Keratinocyte (primary cell): Measurements from ENCODE around the gene BCL2L12. TPM values are rescaled to one million over a fixed set of nuclear protein-coding genes. Genes with fewer than 3 reads are reported as not detected.

Experiments used
- DNase-seq: peaks from one replicate; pipeline ENCODE4 v3.0.0-alpha.2; 2011; ENCODE audit warnings: low read depth, missing footprints, low spot score
- FAIRE-seq: peaks from 2 replicates; lab custom pipeline; 2011; peaks lifted over from hg19 to GRCh38; lab: Jason Lieb, UNC
- H2AFZ ChIP-seq: 2 replicates; pipeline ENCODE4 v1.6.0; 2012; ENCODE audit warnings: low read length, control low read depth, inconsistent platforms; ENCODE audit not compliant: control insufficient read depth
- H3K27ac ChIP-seq: 2 replicates; pipeline ENCODE4 v1.5.1; 2011; ENCODE audit warnings: low read length; ENCODE audit not compliant: control insufficient read depth, insufficient read depth
- H3K27me3 ChIP-seq: 3 replicates; pipeline ENCODE4 v1.6.0; 2011; ENCODE audit warnings: low read length; ENCODE audit not compliant: control insufficient read depth, insufficient read depth; ENCODE audit errors: extremely low read depth
- H3K36me3 ChIP-seq, 2 experiments: 2 replicates in 1 of 2; 3 replicates in 1 of 2; pipeline ENCODE4 v1.5.1; 2011; ENCODE audit warnings: low read length in 2 of 2, mild to moderate bottlenecking in 1 of 2; ENCODE audit not compliant: control insufficient read depth in 2 of 2, insufficient read depth in 2 of 2; ENCODE audit errors: extremely low read depth in 1 of 2
- H3K4me1 ChIP-seq: 3 replicates; pipeline ENCODE4 v1.5.1; 2011; ENCODE audit warnings: low read length; ENCODE audit not compliant: control insufficient read depth, insufficient read depth; ENCODE audit errors: extremely low read depth
- H3K4me2 ChIP-seq: 3 replicates; pipeline ENCODE4 v1.6.0; 2011; ENCODE audit warnings: low read depth, low read length; ENCODE audit not compliant: control insufficient read depth, insufficient read depth; ENCODE audit errors: extremely low read depth
- H3K4me3 ChIP-seq, 3 experiments: fragments of 200-600 bp in 1 of 3; sonication (generic) in 1 of 3; 2 replicates in 2 of 3; 3 replicates in 1 of 3; pipeline ENCODE4 v1.5.1; 2011 to 2016; ENCODE audit warnings: low read length in 3 of 3, mild to moderate bottlenecking in 3 of 3, control low read depth in 2 of 3, inconsistent platforms in 1 of 3, low read depth in 1 of 3, mixed read lengths in 1 of 3, mixed run types in 1 of 3, moderate library complexity in 1 of 3; ENCODE audit not compliant: control insufficient read depth in 2 of 3, insufficient read depth in 2 of 3; ENCODE audit errors: extremely low read depth in 1 of 3
- H3K79me2 ChIP-seq: 2 replicates; pipeline ENCODE4 v1.6.0; 2012; ENCODE audit warnings: low read length; ENCODE audit not compliant: control insufficient read depth, insufficient read depth
- H3K9ac ChIP-seq: 3 replicates; pipeline ENCODE4 v1.6.0; 2011; ENCODE audit warnings: low read length; ENCODE audit not compliant: control insufficient read depth, insufficient read depth; ENCODE audit errors: extremely low read depth
- H3K9me1 ChIP-seq: 3 replicates; pipeline ENCODE4 v1.6.0; 2011; ENCODE audit warnings: low read length; ENCODE audit not compliant: control insufficient read depth, insufficient read depth; ENCODE audit errors: extremely low read depth
- H3K9me3 ChIP-seq: 2 replicates; pipeline ENCODE4 v1.5.1; 2012; ENCODE audit warnings: low read depth, low read length; ENCODE audit not compliant: control insufficient read depth
- H4K20me1 ChIP-seq: 3 replicates; pipeline ENCODE4 v1.6.0; 2011; ENCODE audit warnings: low read length; ENCODE audit not compliant: control insufficient read depth, insufficient read depth; ENCODE audit errors: extremely low read depth
- EZH2 ChIP-seq: IDR thresholded peaks from one replicate; pipeline ENCODE4 v1.6.1; 2012; ENCODE audit warnings: inconsistent platforms, mild to moderate bottlenecking, low read length, moderate library complexity
- dilution Hi-C: fragments of 300-500 bp; cut with MboI; formaldehyde crosslinking; loops from one replicate; pipeline ENCODE4 v1.7.0; 2020; ENCODE audit warnings: low sequenced_read_pairs; ENCODE audit not compliant: extremely low pct_ligation_motif_present
- polyA plus RNA-seq, 5 experiments: library from polyadenylated mRNA; depleted of rRNA in 3 of 5; stranded (reverse) in 3 of 5; stranded (forward) in 1 of 5; unstranded in 1 of 5; fragments of >200 nt; gene quantifications; 1 replicate in 1 of 5; 2 replicates in 3 of 5; 3 replicates in 1 of 5; pipeline versions ENCODE4 v1.2.1 to v1.2.3, GENCODE V29; 2011 to 2012; ENCODE audit warnings: missing spikeins in 2 of 5, low read depth in 1 of 5, low replicate concordance in 1 of 5
- TF ChIP-seq, protein P1 (sequence below), 3 experiments: IDR thresholded peaks in 1 of 3; conservative IDR thresholded peaks in 1 of 3; optimal IDR thresholded peaks in 1 of 3; 2 replicates in 2 of 3; 3 replicates in 1 of 3; pipeline versions ENCODE3 to v1.5.1; 2011; ENCODE audit warnings: low read length in 3 of 3, mild to moderate bottlenecking in 3 of 3, moderate library complexity in 2 of 3, control low read depth in 1 of 3, inconsistent platforms in 1 of 3; ENCODE audit not compliant: insufficient read depth in 2 of 3; ENCODE audit errors: extremely low read depth in 1 of 3

Gene BCL2L12
- polyA plus RNA-seq, 1 donor (not counting 4 experiments of a cell fraction or from before 2014, with no cell fraction given), result 14.8 TPM

GRCh38 chr19:49666120-49666444 is 349 bp downstream of the BCL2L12 start:
- DNase-seq (no peak), FAIRE-seq (no peak)
- H3K27me3 ChIP-seq, result no peaks in the 10 kb centered on the region
- H4K20me1 ChIP-seq, result peaks cover 11% of the 10 kb centered on the region
- H3K9me1 ChIP-seq, result no peaks in the 10 kb centered on the region
- TF ChIP-seq EZH2, result no peak
- TF ChIP-seq, protein P1, sequence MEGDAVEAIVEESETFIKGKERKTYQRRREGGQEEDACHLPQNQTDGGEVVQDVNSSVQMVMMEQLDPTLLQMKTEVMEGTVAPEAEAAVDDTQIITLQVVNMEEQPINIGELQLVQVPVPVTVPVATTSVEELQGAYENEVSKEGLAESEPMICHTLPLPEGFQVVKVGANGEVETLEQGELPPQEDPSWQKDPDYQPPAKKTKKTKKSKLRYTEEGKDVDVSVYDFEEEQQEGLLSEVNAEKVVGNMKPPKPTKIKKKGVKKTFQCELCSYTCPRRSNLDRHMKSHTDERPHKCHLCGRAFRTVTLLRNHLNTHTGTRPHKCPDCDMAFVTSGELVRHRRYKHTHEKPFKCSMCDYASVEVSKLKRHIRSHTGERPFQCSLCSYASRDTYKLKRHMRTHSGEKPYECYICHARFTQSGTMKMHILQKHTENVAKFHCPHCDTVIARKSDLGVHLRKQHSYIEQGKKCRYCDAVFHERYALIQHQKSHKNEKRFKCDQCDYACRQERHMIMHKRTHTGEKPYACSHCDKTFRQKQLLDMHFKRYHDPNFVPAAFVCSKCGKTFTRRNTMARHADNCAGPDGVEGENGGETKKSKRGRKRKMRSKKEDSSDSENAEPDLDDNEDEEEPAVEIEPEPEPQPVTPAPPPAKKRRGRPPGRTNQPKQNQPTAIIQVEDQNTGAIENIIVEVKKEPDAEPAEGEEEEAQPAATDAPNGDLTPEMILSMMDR (optimal IDR thresholded peaks at IDR 0.05 in 1 of 3, IDR thresholded peaks at IDR 0.05 in 1 of 3, conservative IDR thresholded peaks at IDR 0.05 in 1 of 3; ENCODE audit: extremely low read depth in 1 of 3, insufficient read depth in 2 of 3, low read length in 3 of 3), result no peak
- peak overlapping the region; percentile 61 to 93 (median 85) for H3K4me3 ChIP-seq
- H3K36me3 ChIP-seq, result peaks cover 8 to 22% of the 10 kb centered on the region in 2 experiments
- H3K4me2 ChIP-seq, result peak overlapping the region; percentile 96
- peaks cover 12% of the 10 kb centered on the region for H3K4me1 ChIP-seq
- no peaks in the 10 kb centered on the region for H3K9me3 ChIP-seq
- dilution Hi-C loops, result no loop called here
- peak overlapping the region; percentile 90 for H3K27ac ChIP-seq
- H3K9ac ChIP-seq, result peak overlapping the region; percentile 93
- peaks cover 32% of the 10 kb centered on the region for H3K79me2 ChIP-seq
- H2AFZ ChIP-seq, result peak overlapping the region; percentile 58

DNA sequence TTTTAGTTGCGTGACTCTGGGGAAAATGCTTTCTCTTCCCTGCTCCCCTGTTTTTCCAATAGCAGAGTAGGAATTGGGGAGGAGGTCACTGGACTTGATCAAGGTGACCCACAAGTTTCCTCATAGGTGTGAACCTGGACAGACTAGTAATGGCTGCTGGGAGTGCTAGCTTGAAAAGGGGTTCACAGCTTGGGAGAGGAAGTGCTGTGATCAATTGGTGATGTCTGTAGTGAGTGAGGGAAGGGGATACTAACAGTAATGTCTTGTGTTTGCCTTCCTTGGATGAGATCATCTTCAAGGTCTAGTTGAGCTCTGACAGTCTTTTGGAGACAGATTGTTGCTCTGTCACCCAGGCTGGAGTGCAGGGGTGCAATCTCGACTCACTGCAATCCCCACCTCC is 1.7 kb downstream of the BCL2L12 start:
- no peak for DNase-seq
- Histone ChIP-seq H3K4me1 (peaks cover 12% of the 10 kb centered on the region), H2AFZ (no peak overlapping the region), H3K9me1 (no peaks in the 10 kb centered on the region), H3K4me3 (no peak overlapping the region), H3K79me2 (peaks cover 31% of the 10 kb centered on the region), H3K9ac (no peak overlapping the region), H3K4me2 (no peak overlapping the region), H3K9me3 (no peaks in the 10 kb centered on the region), H3K27ac (no peak overlapping the region), H3K36me3 (peaks cover 3 to 14% of the 10 kb centered on the region in 2 experiments), H4K20me1 (peaks cover 11% of the 10 kb centered on the region), H3K27me3 (no peaks in the 10 kb centered on the region)
- FAIRE-seq, result no peak
- TF ChIP-seq, protein P1 (optimal IDR thresholded peaks at IDR 0.05 in 1 of 3, IDR thresholded peaks at IDR 0.05 in 1 of 3, conservative IDR thresholded peaks at IDR 0.05 in 1 of 3; ENCODE audit: extremely low read depth in 1 of 3, insufficient read depth in 2 of 3, low read length in 3 of 3), result no peak
- TF ChIP-seq EZH2, result no peak
- dilution Hi-C loops, result no loop called here
